PC-3 (cell line): ENCODE measurements around the gene STIL. TPM values are rescaled to one million over a fixed set of nuclear protein-coding genes. Genes with fewer than 3 reads are reported as not detected.

Experiments used
- ATAC-seq: fragments of 200-7000 bp; cut with Tn5 transposase; 2 replicates; pipeline ENCODE4 v1.9.1; 2020; ENCODE audit warnings: mild to moderate bottlenecking, moderate library complexity
- BruUV-seq: library from RNA; stranded (reverse); fragments of 400-500 nt; replicated peaks from 2 replicates; lab custom pipeline; 2021; lab: Mats Ljungman, UMichigan
- CTCF ChIA-PET: fragments of 300-600 bp; sonication (Branson Sonifier 250); formaldehyde crosslinking; loops from one replicate; lab custom pipeline; 2022; ENCODE audit warnings: antibody characterized with exemption; lab: Charles Lee
- POLR2A ChIA-PET: fragments of 300-600 bp; sonication (Branson Sonifier 250); formaldehyde crosslinking; loops from one replicate; lab custom pipeline; 2022; ENCODE audit warnings: antibody characterized with exemption; ENCODE audit not compliant: unreplicated experiment; lab: Charles Lee
- DNase-seq: peaks from one replicate; pipeline ENCODE4 v3.0.0-alpha.2; 2015
- H2AFZ ChIP-seq: fragments of 300-600 bp; sonication (generic); 2 replicates; pipeline ENCODE4 v1.6.0; 2016; ENCODE audit warnings: antibody characterized with exemption, low read length
- H3F3A ChIP-seq: fragments of 300-600 bp; sonication (generic); one replicate; pipeline ENCODE4 v1.6.0; 2017; ENCODE audit warnings: antibody characterized with exemption, low read length, control low read depth, mild to moderate bottlenecking; ENCODE audit not compliant: unreplicated experiment
- H3K27ac ChIP-seq: fragments of 300-600 bp; sonication (generic); 2 replicates; pipeline ENCODE4 v1.5.1; 2016; ENCODE audit warnings: mild to moderate bottlenecking, low read length
- H3K27me3 ChIP-seq: fragments of 300-600 bp; sonication (generic); 2 replicates; pipeline ENCODE4 v1.6.1; 2016; ENCODE audit warnings: low read length, mixed read lengths
- H3K36me3 ChIP-seq: fragments of 300-600 bp; sonication (generic); 2 replicates; pipeline ENCODE4 v1.6.1; 2016; ENCODE audit warnings: low read depth, mixed run types, low read length, mixed read lengths
- H3K4me1 ChIP-seq: fragments of 300-600 bp; sonication (generic); 2 replicates; pipeline ENCODE4 v1.5.1; 2016; ENCODE audit warnings: low read length; ENCODE audit not compliant: insufficient read depth
- H3K4me2 ChIP-seq: fragments of 300-600 bp; sonication (generic); 2 replicates; pipeline ENCODE4 v1.6.0; 2016; ENCODE audit warnings: low read length
- H3K4me3 ChIP-seq: fragments of 300-600 bp; sonication (generic); 2 replicates; pipeline ENCODE4 v1.5.1; 2016; ENCODE audit warnings: mild to moderate bottlenecking, low read length, mixed read lengths
- H3K79me2 ChIP-seq: fragments of 300-600 bp; sonication (generic); 2 replicates; pipeline ENCODE4 v1.6.1; 2017; ENCODE audit warnings: low read length, mixed read lengths
- H3K9ac ChIP-seq: fragments of 300-600 bp; sonication (generic); 2 replicates; pipeline ENCODE4 v1.6.0; 2016; ENCODE audit warnings: mild to moderate bottlenecking, low read length
- H3K9me2 ChIP-seq: fragments of 300-600 bp; sonication (generic); replicated peaks from 2 replicates; pipeline ENCODE4 v1.6.1; 2016; ENCODE audit warnings: mixed run types, low read length, mixed read lengths
- H3K9me3 ChIP-seq: fragments of 300-600 bp; sonication (generic); 2 replicates; pipeline ENCODE4 v1.6.1; 2016; ENCODE audit warnings: low read length, mixed read lengths
- H4K20me1 ChIP-seq: fragments of 300-600 bp; sonication (generic); 2 replicates; pipeline ENCODE4 v1.6.1; 2016; ENCODE audit warnings: low read length, mixed read lengths
- CTCF ChIP-seq: fragments of 300-600 bp; sonication (generic); conservative IDR thresholded peaks from 2 replicates; pipeline ENCODE4 v1.5.1; 2017; ENCODE audit warnings: antibody characterized with exemption, low read depth, mild to moderate bottlenecking, low read length
- EZH2 ChIP-seq: fragments of 300-600 bp; sonication (generic); IDR thresholded peaks from one replicate; pipeline ENCODE4 v1.6.1; 2017; ENCODE audit warnings: antibody characterized with exemption, mild to moderate bottlenecking, low read length; ENCODE audit not compliant: unreplicated experiment
- EZH2phosphoT487 ChIP-seq: fragments of 300-600 bp; sonication (generic); IDR thresholded peaks from 2 replicates; pipeline ENCODE4 v1.6.1; 2018; ENCODE audit warnings: mild to moderate bottlenecking, antibody characterized with exemption, low read length, borderline replicate concordance
- intact Hi-C: fragments of 100-400 bp; cut with micrococcal nuclease; formaldehyde crosslinking; loops from 2 replicates; pipeline ENCODE4 v1.9.0; 2023
- total RNA-seq: library from RNA; depleted of rRNA; stranded (reverse); fragments of >200 nt; gene quantifications from 2 replicates; pipeline ENCODE4 v1.2.3, GENCODE V29; 2014

The STIL gene
- total RNA-seq, 1 experiment from 2014 or later = 32.0 TPM

GRCh38 chr1:47227341-47228232, 86.4 kb downstream of the STIL start:
- DNase-seq (no peak), ATAC-seq (no peak)
- H3K9ac ChIP-seq = no peak overlapping the region
- CTCF ChIA-PET = no interaction called here
- BruUV-seq = no TSS peak
- H3K4me2 ChIP-seq = no peak overlapping the region
- H3K79me2 ChIP-seq = no peaks in the 10 kb centered on the region
- H2AFZ ChIP-seq = 0 out of 2 replicates have a peak overlapping the region, but pooled peaks have one; percentile 26
- no peak overlapping the region for H3K27ac ChIP-seq
- POLR2A ChIA-PET = no interaction called here
- TF ChIP-seq CTCF (no peak), EZH2phosphoT487 (no peak), EZH2 (no peak)
- intact Hi-C loops = no loop called here
- H3K4me1 ChIP-seq = no peaks in the 10 kb centered on the region
- no peaks in the 10 kb centered on the region for H3K9me3 ChIP-seq
- H3K9me2 ChIP-seq = no peaks in the 10 kb centered on the region
- no peaks in the 10 kb centered on the region for H4K20me1 ChIP-seq
- no peak overlapping the region for H3K4me3 ChIP-seq
- H3K27me3 ChIP-seq = peaks cover 73% of the 10 kb centered on the region
- H3K36me3 ChIP-seq = no peaks in the 10 kb centered on the region
- no peaks in the 10 kb centered on the region for H3F3A ChIP-seq

- ChIA-PET POLR2A (no interaction called here), CTCF (no interaction called here)
- no peaks in the 10 kb centered on the region for H3K9me3 ChIP-seq
- H3K27ac ChIP-seq = no peak overlapping the region
- H3K36me3 ChIP-seq = no peaks in the 10 kb centered on the region
- no peaks in the 10 kb centered on the region for H3K9me2 ChIP-seq
- no peaks in the 10 kb centered on the region for H3F3A ChIP-seq
- peaks cover 80% of the 10 kb centered on the region for H3K27me3 ChIP-seq
- no peak overlapping the region for H2AFZ ChIP-seq
- no peak overlapping the region for H3K4me3 ChIP-seq
- TF ChIP-seq EZH2 = no peak
- TF ChIP-seq EZH2phosphoT487 = no peak
- no peak for TF ChIP-seq CTCF
- ATAC-seq (no peak), DNase-seq (no peak)
- intact Hi-C loops = no loop called here
- no TSS peak for BruUV-seq
- H3K79me2 ChIP-seq = no peaks in the 10 kb centered on the region
- no peak overlapping the region for H3K4me2 ChIP-seq
- no peaks in the 10 kb centered on the region for H4K20me1 ChIP-seq
- no peak overlapping the region for H3K9ac ChIP-seq
- no peaks in the 10 kb centered on the region for H3K4me1 ChIP-seq
These were observed 87.1 kb downstream of the STIL start for GRCh38 chr1:47226839-47227215.
